ENCODE measurements around the gene ZBTB16.
A peak's percentile ranks its signal among the peaks of the same experiment; 100 is the strongest.

ZBTB16 gene

DNA sequence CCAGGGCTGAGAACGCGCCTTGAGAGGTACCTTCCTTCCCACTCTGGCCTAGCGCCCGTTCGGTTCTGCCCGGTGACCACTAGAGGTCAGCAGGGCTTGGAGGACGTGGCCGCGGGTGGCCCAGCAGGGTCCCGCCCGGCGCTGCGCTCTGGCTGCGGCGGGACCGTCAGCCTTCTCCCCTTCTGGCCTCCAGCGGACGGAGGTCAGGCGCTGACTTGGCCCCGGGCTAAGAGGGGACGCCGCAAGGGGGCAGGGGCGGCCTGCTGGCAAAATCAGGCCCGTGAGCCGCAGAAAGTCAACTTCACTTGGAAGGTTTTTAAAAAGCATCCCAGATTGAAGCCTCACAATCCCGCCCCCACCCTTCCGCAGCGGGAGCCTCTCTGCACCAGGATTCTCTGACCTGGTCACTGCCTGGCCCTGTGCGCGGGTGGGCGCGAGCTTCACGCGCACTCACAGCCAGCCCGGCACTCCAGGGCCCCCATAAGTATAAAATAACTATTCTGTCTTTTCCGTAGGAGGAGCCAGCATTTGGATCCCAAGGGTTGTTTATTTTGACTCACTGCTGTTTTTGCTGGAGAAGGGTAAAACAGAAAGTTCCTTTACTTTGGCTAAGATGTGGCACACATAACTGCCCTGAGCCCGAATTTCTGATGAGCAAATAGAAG lies 23.2 kb upstream of the ZBTB16 start:
- Histone ChIP-seq H3K27ac (ENCODE audit: low read length) (no peak overlapping the region), H4K20me1 (ENCODE audit: insufficient read depth, low read length) (no peaks in the 10 kb centered on the region), H3K9me3 (ENCODE audit: insufficient read depth, low read length, severe bottlenecking) (no peaks in the 10 kb centered on the region), H3K27me3 (ENCODE audit: insufficient read depth, low read length, poor library complexity) (no peaks in the 10 kb centered on the region), H3K79me2 (ENCODE audit: insufficient read depth, low read length) (no peaks in the 10 kb centered on the region), H2AFZ (ENCODE audit: low read depth, low read length) (no peak overlapping the region), H3K4me3 (ENCODE audit: low read depth in 1 of 2, low read length in 2 of 2) (no peak overlapping the region), H3K9ac (ENCODE audit: low read depth, low read length) (no peak overlapping the region), H3K4me2 (ENCODE audit: insufficient read depth, low read length) (no peak overlapping the region), H3K4me1 (ENCODE audit: insufficient read depth, low read length) (no peaks in the 10 kb centered on the region), H3K36me3 (ENCODE audit: insufficient read depth, low read length) (no peaks in the 10 kb centered on the region)
- no peak for DNase-seq
- TF ChIP-seq EZH2 (IDR thresholded peaks at IDR 0.05; ENCODE audit: borderline replicate concordance, low read depth, low read length, severe bottlenecking) = no peak
- TF ChIP-seq, protein P1, sequence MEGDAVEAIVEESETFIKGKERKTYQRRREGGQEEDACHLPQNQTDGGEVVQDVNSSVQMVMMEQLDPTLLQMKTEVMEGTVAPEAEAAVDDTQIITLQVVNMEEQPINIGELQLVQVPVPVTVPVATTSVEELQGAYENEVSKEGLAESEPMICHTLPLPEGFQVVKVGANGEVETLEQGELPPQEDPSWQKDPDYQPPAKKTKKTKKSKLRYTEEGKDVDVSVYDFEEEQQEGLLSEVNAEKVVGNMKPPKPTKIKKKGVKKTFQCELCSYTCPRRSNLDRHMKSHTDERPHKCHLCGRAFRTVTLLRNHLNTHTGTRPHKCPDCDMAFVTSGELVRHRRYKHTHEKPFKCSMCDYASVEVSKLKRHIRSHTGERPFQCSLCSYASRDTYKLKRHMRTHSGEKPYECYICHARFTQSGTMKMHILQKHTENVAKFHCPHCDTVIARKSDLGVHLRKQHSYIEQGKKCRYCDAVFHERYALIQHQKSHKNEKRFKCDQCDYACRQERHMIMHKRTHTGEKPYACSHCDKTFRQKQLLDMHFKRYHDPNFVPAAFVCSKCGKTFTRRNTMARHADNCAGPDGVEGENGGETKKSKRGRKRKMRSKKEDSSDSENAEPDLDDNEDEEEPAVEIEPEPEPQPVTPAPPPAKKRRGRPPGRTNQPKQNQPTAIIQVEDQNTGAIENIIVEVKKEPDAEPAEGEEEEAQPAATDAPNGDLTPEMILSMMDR (IDR thresholded peaks at IDR 0.05; ENCODE audit: borderline replicate concordance, extremely low read depth, low read length, poor library complexity, severe bottlenecking) = peak; percentile 34
- no peak for ATAC-seq (ENCODE audit: insufficient read depth, low read depth)

DNA sequence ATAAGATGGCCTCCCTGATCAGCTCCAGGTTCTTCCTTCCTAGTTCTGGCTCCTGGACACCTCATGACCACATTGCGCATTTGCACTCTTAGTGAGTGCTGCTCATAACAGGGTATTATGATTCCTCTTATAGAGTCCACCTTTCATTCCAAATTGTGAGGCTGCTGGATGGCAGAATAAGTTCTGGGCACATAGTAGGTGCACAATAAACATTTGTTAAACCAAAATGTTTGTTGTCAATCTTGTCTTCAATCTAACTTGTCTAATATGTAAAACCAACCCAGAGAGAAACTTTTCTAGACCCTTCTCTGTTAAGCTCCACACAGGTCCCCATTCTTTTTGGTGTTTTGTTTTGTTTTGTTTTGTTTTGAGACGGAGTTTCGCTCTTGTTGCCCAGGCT lies 22.6 kb upstream of the ZBTB16 start:
- TF ChIP-seq EZH2 (IDR thresholded peaks at IDR 0.05; ENCODE audit: borderline replicate concordance, low read depth, low read length, severe bottlenecking) = no peak
- TF ChIP-seq, protein P1 (IDR thresholded peaks at IDR 0.05; ENCODE audit: borderline replicate concordance, extremely low read depth, low read length, poor library complexity, severe bottlenecking) = no peak
- H3K9me3 ChIP-seq (ENCODE audit: insufficient read depth, low read length, severe bottlenecking) = no peaks in the 10 kb centered on the region
- H3K4me2 ChIP-seq (ENCODE audit: insufficient read depth, low read length) = no peak overlapping the region
- H3K4me3 ChIP-seq (ENCODE audit: low read depth in 1 of 2, low read length in 2 of 2) = no peak overlapping the region
- no peaks in the 10 kb centered on the region for H3K36me3 ChIP-seq (ENCODE audit: insufficient read depth, low read length)
- H2AFZ ChIP-seq (ENCODE audit: low read depth, low read length) = no peak overlapping the region
- H3K27me3 ChIP-seq (ENCODE audit: insufficient read depth, low read length, poor library complexity) = no peaks in the 10 kb centered on the region
- no peak for DNase-seq
- no peak overlapping the region for H3K9ac ChIP-seq (ENCODE audit: low read depth, low read length)
- H3K27ac ChIP-seq (ENCODE audit: low read length) = no peak overlapping the region
- ATAC-seq (ENCODE audit: insufficient read depth, low read depth) = no peak
- no peaks in the 10 kb centered on the region for H3K4me1 ChIP-seq (ENCODE audit: insufficient read depth, low read length)
- H4K20me1 ChIP-seq (ENCODE audit: insufficient read depth, low read length) = no peaks in the 10 kb centered on the region
- no peaks in the 10 kb centered on the region for H3K79me2 ChIP-seq (ENCODE audit: insufficient read depth, low read length)

DNA sequence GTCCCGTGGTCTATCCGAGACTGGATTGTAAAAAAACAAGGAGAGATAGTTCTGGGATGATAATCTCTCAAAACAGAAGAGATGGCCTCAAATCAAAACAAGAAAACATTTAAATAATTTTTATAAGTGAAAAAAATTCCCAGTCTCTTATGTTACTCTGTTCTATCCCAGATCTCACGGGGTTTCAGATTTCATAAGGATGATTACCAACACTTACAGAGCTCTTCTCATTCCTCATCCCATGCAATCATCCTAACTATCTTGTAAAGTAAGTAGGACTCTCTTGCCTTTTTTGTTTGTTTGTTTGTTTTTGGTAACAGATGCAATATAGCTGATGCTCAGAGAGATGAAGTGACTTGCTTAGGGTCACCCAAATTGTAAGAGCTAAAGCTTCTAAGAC lies 20.0 kb upstream of the ZBTB16 start:
- no peaks in the 10 kb centered on the region for H3K36me3 ChIP-seq (ENCODE audit: insufficient read depth, low read length)
- no peak overlapping the region for H2AFZ ChIP-seq (ENCODE audit: low read depth, low read length)
- H4K20me1 ChIP-seq (ENCODE audit: insufficient read depth, low read length) = no peaks in the 10 kb centered on the region
- DNase-seq = no peak
- H3K27ac ChIP-seq (ENCODE audit: low read length) = no peak overlapping the region
- H3K27me3 ChIP-seq (ENCODE audit: insufficient read depth, low read length, poor library complexity) = no peaks in the 10 kb centered on the region
- H3K79me2 ChIP-seq (ENCODE audit: insufficient read depth, low read length) = no peaks in the 10 kb centered on the region
- H3K4me2 ChIP-seq (ENCODE audit: insufficient read depth, low read length) = no peak overlapping the region
- no peaks in the 10 kb centered on the region for H3K4me1 ChIP-seq (ENCODE audit: insufficient read depth, low read length)
- no peaks in the 10 kb centered on the region for H3K9me3 ChIP-seq (ENCODE audit: insufficient read depth, low read length, severe bottlenecking)
- no peak overlapping the region for H3K9ac ChIP-seq (ENCODE audit: low read depth, low read length)
- no peak overlapping the region for H3K4me3 ChIP-seq (ENCODE audit: low read depth in 1 of 2, low read length in 2 of 2)
- ATAC-seq (ENCODE audit: insufficient read depth, low read depth) = no peak
- TF ChIP-seq EZH2 (IDR thresholded peaks at IDR 0.05; ENCODE audit: borderline replicate concordance, low read depth, low read length, severe bottlenecking) = no peak
- TF ChIP-seq, protein P1 (IDR thresholded peaks at IDR 0.05; ENCODE audit: borderline replicate concordance, extremely low read depth, low read length, poor library complexity, severe bottlenecking) = no peak

Data from DND-41 (cell line).